Gastrocnemius medialis (tissue), 4 donors: Measurements from ENCODE around the gene RMND5A.

Experiments
- POLR2A ChIP-seq, 2 donors: fragments of 450-650 bp; IDR thresholded peaks; one replicate each; pipeline ENCODE4 v1.6.1; 2017; ENCODE audit warnings: antibody characterized with exemption in 2 of 2, mild to moderate bottlenecking in 2 of 2, moderate library complexity in 2 of 2
- TF ChIP-seq, protein P1 (sequence below), 5 experiments: fragments of 450-650 bp in 3 of 5; fragments of 200-600 bp in 2 of 5; sonication (generic) in 2 of 5; IDR thresholded peaks in 4 of 5; conservative IDR thresholded peaks in 1 of 5; 1 replicate in 4 of 5; 2 replicates in 1 of 5; pipeline ENCODE4 v1.5.1; 2016 to 2019; ENCODE audit warnings: antibody characterized with exemption in 5 of 5, mild to moderate bottlenecking in 3 of 5, moderate library complexity in 3 of 5

DNA sequence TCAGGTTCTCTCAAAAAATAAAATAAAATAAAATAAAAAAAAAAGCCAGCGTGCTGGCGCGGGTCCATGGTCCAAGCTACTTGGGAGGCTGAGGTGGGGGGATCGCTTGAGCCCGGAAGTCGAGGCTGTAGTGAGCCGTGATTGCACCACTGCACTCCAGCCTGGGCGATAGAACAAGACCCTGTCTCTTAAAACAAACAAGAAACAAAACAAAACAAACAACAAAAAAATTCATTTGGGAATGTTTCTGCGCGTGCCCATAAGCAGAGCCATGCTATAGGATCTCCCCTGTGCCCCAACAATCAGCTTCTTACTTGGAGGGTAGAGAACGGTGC lies 87.0 kb downstream of the RMND5A start:
- TF ChIP-seq POLR2A (IDR thresholded peaks at IDR 0.05), result no peak
- TF ChIP-seq, protein P1, sequence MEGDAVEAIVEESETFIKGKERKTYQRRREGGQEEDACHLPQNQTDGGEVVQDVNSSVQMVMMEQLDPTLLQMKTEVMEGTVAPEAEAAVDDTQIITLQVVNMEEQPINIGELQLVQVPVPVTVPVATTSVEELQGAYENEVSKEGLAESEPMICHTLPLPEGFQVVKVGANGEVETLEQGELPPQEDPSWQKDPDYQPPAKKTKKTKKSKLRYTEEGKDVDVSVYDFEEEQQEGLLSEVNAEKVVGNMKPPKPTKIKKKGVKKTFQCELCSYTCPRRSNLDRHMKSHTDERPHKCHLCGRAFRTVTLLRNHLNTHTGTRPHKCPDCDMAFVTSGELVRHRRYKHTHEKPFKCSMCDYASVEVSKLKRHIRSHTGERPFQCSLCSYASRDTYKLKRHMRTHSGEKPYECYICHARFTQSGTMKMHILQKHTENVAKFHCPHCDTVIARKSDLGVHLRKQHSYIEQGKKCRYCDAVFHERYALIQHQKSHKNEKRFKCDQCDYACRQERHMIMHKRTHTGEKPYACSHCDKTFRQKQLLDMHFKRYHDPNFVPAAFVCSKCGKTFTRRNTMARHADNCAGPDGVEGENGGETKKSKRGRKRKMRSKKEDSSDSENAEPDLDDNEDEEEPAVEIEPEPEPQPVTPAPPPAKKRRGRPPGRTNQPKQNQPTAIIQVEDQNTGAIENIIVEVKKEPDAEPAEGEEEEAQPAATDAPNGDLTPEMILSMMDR (IDR thresholded peaks at IDR 0.05 in 4 of 5, conservative IDR thresholded peaks at IDR 0.05 in 1 of 5), result no peak
